Neural cell (in vitro differentiated cells): Measurements from ENCODE around the gene IFT20. TPM values are rescaled to one million over a fixed set of nuclear protein-coding genes. Genes with fewer than 3 reads are reported as not detected.

Experiments used
- H2AFZ ChIP-seq: fragments of 200-600, 300-800 bp; sonication (generic), shearing (Covaris generic); 2 replicates; pipeline ENCODE4 v1.6.0; 2014; ENCODE audit warnings: low read depth, mild to moderate bottlenecking, antibody characterized with exemption, low read length, moderate library complexity
- H3F3A ChIP-seq: fragments of 200-600 bp; shearing (Covaris generic); 2 replicates; pipeline ENCODE4 v1.6.1; 2016; ENCODE audit warnings: mild to moderate bottlenecking, moderate library complexity, mixed read lengths, antibody characterized with exemption, low read length; ENCODE audit not compliant: insufficient read depth, poor library complexity, severe bottlenecking
- H3K27ac ChIP-seq: fragments of 200-600, 300-800 bp; sonication (generic), shearing (Covaris generic); 2 replicates; pipeline ENCODE4 v1.5.1; 2014; ENCODE audit warnings: mild to moderate bottlenecking, low read length, moderate library complexity
- H3K27me3 ChIP-seq: fragments of 300-800, 200-600 bp; sonication (generic), shearing (Covaris generic); 2 replicates; pipeline ENCODE4 v1.6.0; 2014; ENCODE audit warnings: mild to moderate bottlenecking, low read depth, low read length, moderate library complexity; ENCODE audit not compliant: insufficient read depth
- H3K36me3 ChIP-seq: fragments of 300-800, 200-600 bp; sonication (generic), shearing (Covaris generic); 2 replicates; pipeline ENCODE4 v1.5.1; 2014; ENCODE audit warnings: mild to moderate bottlenecking, antibody characterized with exemption, low read length, moderate library complexity; ENCODE audit not compliant: insufficient read depth
- H3K4me2 ChIP-seq: fragments of 300-800, 200-600 bp; sonication (generic), shearing (Covaris generic); 2 replicates; pipeline ENCODE4 v1.6.0; 2014; ENCODE audit warnings: mild to moderate bottlenecking, low read length
- H3K4me3 ChIP-seq: fragments of 300-800, 200-600 bp; sonication (generic), shearing (Covaris generic); 2 replicates; pipeline ENCODE4 v1.5.1; 2014; ENCODE audit warnings: mild to moderate bottlenecking, low read length, moderate library complexity
- H3K79me2 ChIP-seq: fragments of 200-600 bp; shearing (Covaris generic); replicated peaks from 2 replicates; pipeline ENCODE4 v1.6.0; 2014; ENCODE audit warnings: mild to moderate bottlenecking, low read length, moderate library complexity; ENCODE audit not compliant: insufficient read depth
- H3K9ac ChIP-seq: fragments of 300-800, 200-600 bp; sonication (generic), shearing (Covaris generic); 2 replicates; pipeline ENCODE4 v1.6.1; 2016; ENCODE audit warnings: mild to moderate bottlenecking, low read length, mixed read lengths
- H3K9me2 ChIP-seq: fragments of 200-600 bp; shearing (Covaris generic); 2 replicates; pipeline ENCODE4 v1.6.1; 2016; ENCODE audit warnings: mild to moderate bottlenecking, low read length, mixed read lengths; ENCODE audit not compliant: insufficient read depth
- H3K9me3 ChIP-seq: fragments of 200-600, 300-800 bp; sonication (generic), shearing (Covaris generic); 2 replicates; pipeline ENCODE4 v1.6.1; 2016; ENCODE audit warnings: mild to moderate bottlenecking, mixed run types, low read length, moderate library complexity, mixed read lengths
- H4K20me1 ChIP-seq: fragments of 200-600 bp; shearing (Covaris generic); 2 replicates; pipeline ENCODE4 v1.6.1; 2016; ENCODE audit warnings: mild to moderate bottlenecking, mixed run types; ENCODE audit not compliant: insufficient read depth
- CTCF ChIP-seq: fragments of 450-650 bp; IDR thresholded peaks from 2 replicates; pipeline ENCODE4 v1.5.1; 2014; ENCODE audit warnings: antibody characterized with exemption, mild to moderate bottlenecking, moderate library complexity; ENCODE audit not compliant: poor library complexity, severe bottlenecking
- EP300 ChIP-seq: fragments of 450-650 bp; conservative IDR thresholded peaks from 2 replicates; pipeline ENCODE4 v1.6.1; 2014; ENCODE audit warnings: antibody characterized with exemption, mild to moderate bottlenecking, moderate library complexity; ENCODE audit not compliant: poor library complexity, severe bottlenecking
- EZH2 ChIP-seq: fragments of 200-600, 300-800 bp; shearing (Covaris generic), sonication (generic); IDR thresholded peaks from 2 replicates; pipeline ENCODE4 v1.6.1; 2014; ENCODE audit warnings: antibody characterized with exemption, low read length, borderline replicate concordance, mild to moderate bottlenecking; ENCODE audit not compliant: insufficient read depth, poor library complexity, severe bottlenecking
- RAD21 ChIP-seq: fragments of 450-650 bp; conservative IDR thresholded peaks from 2 replicates; pipeline ENCODE4 v1.6.1; 2014; ENCODE audit warnings: antibody characterized with exemption, mild to moderate bottlenecking, moderate library complexity
- SMC3 ChIP-seq: fragments of 450-650 bp; conservative IDR thresholded peaks from 2 replicates; pipeline ENCODE4 v1.6.1; 2014; ENCODE audit warnings: antibody characterized with exemption, mild to moderate bottlenecking, moderate library complexity; ENCODE audit not compliant: poor library complexity
- TAF1 ChIP-seq: IDR thresholded peaks from 2 replicates; pipeline ENCODE4 v1.6.1; 2012; ENCODE audit warnings: low read depth
- polyA plus RNA-seq: library from polyadenylated mRNA; depleted of rRNA; stranded (reverse); fragments of >200 nt; gene quantifications from 2 replicates; pipeline ENCODE4 v1.2.3, GENCODE V29; 2014
- TF ChIP-seq, protein P1 (sequence below): IDR thresholded peaks from 2 replicates; pipeline ENCODE4 v1.6.1; 2012; ENCODE audit warnings: borderline replicate concordance

Gene IFT20
- polyA plus RNA-seq, 1 donor from 2014 or later: 213 TPM

GRCh38 chr17:28330671-28331070, 4.6 kb downstream of the IFT20 start:
- TF ChIP-seq, protein P1, sequence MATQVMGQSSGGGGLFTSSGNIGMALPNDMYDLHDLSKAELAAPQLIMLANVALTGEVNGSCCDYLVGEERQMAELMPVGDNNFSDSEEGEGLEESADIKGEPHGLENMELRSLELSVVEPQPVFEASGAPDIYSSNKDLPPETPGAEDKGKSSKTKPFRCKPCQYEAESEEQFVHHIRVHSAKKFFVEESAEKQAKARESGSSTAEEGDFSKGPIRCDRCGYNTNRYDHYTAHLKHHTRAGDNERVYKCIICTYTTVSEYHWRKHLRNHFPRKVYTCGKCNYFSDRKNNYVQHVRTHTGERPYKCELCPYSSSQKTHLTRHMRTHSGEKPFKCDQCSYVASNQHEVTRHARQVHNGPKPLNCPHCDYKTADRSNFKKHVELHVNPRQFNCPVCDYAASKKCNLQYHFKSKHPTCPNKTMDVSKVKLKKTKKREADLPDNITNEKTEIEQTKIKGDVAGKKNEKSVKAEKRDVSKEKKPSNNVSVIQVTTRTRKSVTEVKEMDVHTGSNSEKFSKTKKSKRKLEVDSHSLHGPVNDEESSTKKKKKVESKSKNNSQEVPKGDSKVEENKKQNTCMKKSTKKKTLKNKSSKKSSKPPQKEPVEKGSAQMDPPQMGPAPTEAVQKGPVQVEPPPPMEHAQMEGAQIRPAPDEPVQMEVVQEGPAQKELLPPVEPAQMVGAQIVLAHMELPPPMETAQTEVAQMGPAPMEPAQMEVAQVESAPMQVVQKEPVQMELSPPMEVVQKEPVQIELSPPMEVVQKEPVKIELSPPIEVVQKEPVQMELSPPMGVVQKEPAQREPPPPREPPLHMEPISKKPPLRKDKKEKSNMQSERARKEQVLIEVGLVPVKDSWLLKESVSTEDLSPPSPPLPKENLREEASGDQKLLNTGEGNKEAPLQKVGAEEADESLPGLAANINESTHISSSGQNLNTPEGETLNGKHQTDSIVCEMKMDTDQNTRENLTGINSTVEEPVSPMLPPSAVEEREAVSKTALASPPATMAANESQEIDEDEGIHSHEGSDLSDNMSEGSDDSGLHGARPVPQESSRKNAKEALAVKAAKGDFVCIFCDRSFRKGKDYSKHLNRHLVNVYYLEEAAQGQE: no peak
- no peak for TF ChIP-seq CTCF
- TF ChIP-seq SMC3: no peak
- no peak for TF ChIP-seq EZH2
- TF ChIP-seq EP300: no peak
- TF ChIP-seq TAF1: no peak
- no peak for TF ChIP-seq RAD21
- Histone ChIP-seq H2AFZ (no peak overlapping the region), H3K9ac (no peak overlapping the region), H3K27ac (no peak overlapping the region), H3F3A (no peaks in the 10 kb centered on the region), H4K20me1 (no peaks in the 10 kb centered on the region), H3K36me3 (peaks cover 6% of the 10 kb centered on the region), H3K4me2 (no peak overlapping the region), H3K27me3 (no peaks in the 10 kb centered on the region), H3K9me2 (no peaks in the 10 kb centered on the region), H3K9me3 (no peaks in the 10 kb centered on the region), H3K4me3 (no peak overlapping the region), H3K79me2 (peaks cover 26% of the 10 kb centered on the region)

GRCh38 chr17:28328325-28328724, 6.9 kb downstream of the IFT20 start:
- Histone ChIP-seq H4K20me1 (no peaks in the 10 kb centered on the region), H3K79me2 (peaks cover 19% of the 10 kb centered on the region), H2AFZ (no peak overlapping the region), H3K27me3 (no peaks in the 10 kb centered on the region), H3K4me3 (no peak overlapping the region), H3F3A (no peaks in the 10 kb centered on the region), H3K9me3 (no peaks in the 10 kb centered on the region), H3K9ac (no peak overlapping the region), H3K9me2 (no peaks in the 10 kb centered on the region), H3K36me3 (peaks cover 6% of the 10 kb centered on the region), H3K4me2 (no peak overlapping the region), H3K27ac (no peak overlapping the region)
- TF ChIP-seq, protein P1: no peak
